ENCODE measurements around the gene ZNF766. TPM values are rescaled to one million over a fixed set of nuclear protein-coding genes. Genes with fewer than 3 reads are reported as not detected.
"Not testable (repeated sequence)": the region's sequence is repeated elsewhere in the genome, so short reads cannot be mapped to it uniquely, and the experiment has no call there.

Gene ZNF766
- total RNA-seq, 1 donor: 53.9 TPM

GRCh38 chr19:52307275-52307674 lies 37.9 kb downstream of the ZNF766 start:
- H3K4me3 ChIP-seq (ENCODE audit: low read length): no peak overlapping the region
- H3K4me1 ChIP-seq (ENCODE audit: insufficient read depth, low read length): no peaks in the 10 kb centered on the region
- H3K27me3 ChIP-seq (ENCODE audit: insufficient read depth, low read length): no peaks in the 10 kb centered on the region
- H3K9me3 ChIP-seq (ENCODE audit: low read depth, low read length): peaks cover 73% of the 10 kb centered on the region

GRCh38 chr19:52322429-52322828 lies 53.0 kb downstream of the ZNF766 start:
- Histone ChIP-seq H3K4me3 (ENCODE audit: low read length) (no peak overlapping the region), H3K27me3 (ENCODE audit: insufficient read depth, low read length) (no peaks in the 10 kb centered on the region), H3K9me3 (ENCODE audit: low read depth, low read length) (peaks cover 96% of the 10 kb centered on the region), H3K4me1 (ENCODE audit: insufficient read depth, low read length) (no peaks in the 10 kb centered on the region)

GRCh38 chr19:52331757-52332156 lies 62.4 kb downstream of the ZNF766 start:
- Histone ChIP-seq H3K4me1 (ENCODE audit: insufficient read depth, low read length) (peaks cover 5% of the 10 kb centered on the region), H3K4me3 (ENCODE audit: low read length) (no peak overlapping the region), H3K9me3 (ENCODE audit: low read depth, low read length) (peaks cover 63% of the 10 kb centered on the region), H3K27me3 (ENCODE audit: insufficient read depth, low read length) (no peaks in the 10 kb centered on the region)

- H3K9me3 ChIP-seq (ENCODE audit: low read depth, low read length): peaks cover 30% of the 10 kb centered on the region
- H3K4me3 ChIP-seq (ENCODE audit: low read length): peak overlapping the region; percentile 80
- H3K4me1 ChIP-seq (ENCODE audit: insufficient read depth, low read length): peaks cover 10% of the 10 kb centered on the region
- H3K27me3 ChIP-seq (ENCODE audit: insufficient read depth, low read length): no peaks in the 10 kb centered on the region
Observed at GRCh38 chr19:52335768-52336116, 66.4 kb downstream of the ZNF766 start.

- peaks cover 25% of the 10 kb centered on the region for H3K9me3 ChIP-seq (ENCODE audit: low read depth, low read length)
- peak within 1 kb of the TSS; percentile 80 for H3K4me3 ChIP-seq (ENCODE audit: low read length)
- H3K27me3 ChIP-seq (ENCODE audit: insufficient read depth, low read length): no peaks in the 10 kb centered on the region
- peaks cover 10% of the 10 kb centered on the region for H3K4me1 ChIP-seq (ENCODE audit: insufficient read depth, low read length)
Observed at GRCh38 chr19:52336117-52336790, 66.9 kb downstream of the ZNF766 start, which contains the start of gene ZNF610. Gene ZNF610, plus strand, starts transcription at chr19:52336243. Its CDS starts 12,930 bp downstream, at chr19:52349173.

GRCh38 chr19:52336791-52337381 lies 67.5 kb downstream of the ZNF766 start:
- H3K9me3 ChIP-seq (ENCODE audit: low read depth, low read length): peaks cover 19% of the 10 kb centered on the region
- H3K4me1 ChIP-seq (ENCODE audit: insufficient read depth, low read length): peaks cover 10% of the 10 kb centered on the region
- H3K4me3 ChIP-seq (ENCODE audit: low read length): peak overlapping the region; percentile 80
- H3K27me3 ChIP-seq (ENCODE audit: insufficient read depth, low read length): no peaks in the 10 kb centered on the region

- not testable (repeated sequence) for H3K4me3 ChIP-seq (ENCODE audit: low read length); H3K27me3 ChIP-seq (ENCODE audit: insufficient read depth, low read length); H3K9me3 ChIP-seq (ENCODE audit: low read depth, low read length); H3K4me1 ChIP-seq (ENCODE audit: insufficient read depth, low read length)
Observed at GRCh38 chr19:52339022-52339421, 69.6 kb downstream of the ZNF766 start.

GRCh38 chr19:52343548-52343947 lies 74.2 kb downstream of the ZNF766 start:
- Histone ChIP-seq H3K4me1 (ENCODE audit: insufficient read depth, low read length) (no peaks in the 10 kb centered on the region), H3K27me3 (ENCODE audit: insufficient read depth, low read length) (no peaks in the 10 kb centered on the region), H3K9me3 (ENCODE audit: low read depth, low read length) (peaks cover 6% of the 10 kb centered on the region), H3K4me3 (ENCODE audit: low read length) (no peak overlapping the region)

GRCh38 chr19:52345162-52345561 lies 75.8 kb downstream of the ZNF766 start:
- H3K4me1 ChIP-seq (ENCODE audit: insufficient read depth, low read length): no peaks in the 10 kb centered on the region
- H3K27me3 ChIP-seq (ENCODE audit: insufficient read depth, low read length): no peaks in the 10 kb centered on the region
- H3K4me3 ChIP-seq (ENCODE audit: low read length): no peak overlapping the region
- peaks cover 6% of the 10 kb centered on the region for H3K9me3 ChIP-seq (ENCODE audit: low read depth, low read length)

Other genes starting within 250 kb of the ZNF766 start
- gene ZNF614, start 241.2 kb upstream of the ZNF766 start, total RNA-seq: 17.4 TPM
- 15.7 TPM for gene ZNF432, start 220.7 kb upstream of the ZNF766 start, total RNA-seq
- 19.6 TPM for gene ZNF841, start 173.8 kb upstream of the ZNF766 start, total RNA-seq
- 1.2 TPM for gene ZNF616, start 129.6 kb upstream of the ZNF766 start, total RNA-seq
- gene ZNF836, start 98.0 kb upstream of the ZNF766 start, total RNA-seq: 12.3 TPM
- gene PPP2R1A, start 79.5 kb upstream of the ZNF766 start, total RNA-seq: 79.1 TPM
- 5.6 TPM for gene ZNF480, start 27.6 kb downstream of the ZNF766 start, total RNA-seq
- gene ZNF610, start 66.7 kb downstream of the ZNF766 start, total RNA-seq: 0.52 TPM
- 15.6 TPM for gene ZNF880, start 100.3 kb downstream of the ZNF766 start, total RNA-seq
- 13.5 TPM for gene ZNF528, start 128.3 kb downstream of the ZNF766 start, total RNA-seq
- gene ZNF534, start 159.6 kb downstream of the ZNF766 start, total RNA-seq: 0.10 TPM
- 1.3 TPM for gene ZNF578, start 184.0 kb downstream of the ZNF766 start, total RNA-seq

All from mononuclear cell (primary cell).